GM18519 (cell line): ENCODE data around the gene PKD2L1.
A peak's percentile ranks its signal among the peaks of the same experiment; 100 is the strongest.
"Not testable (repeated sequence)": the region's sequence is repeated elsewhere in the genome, so short reads cannot be mapped to it uniquely, and the experiment has no call there.

Source experiments
- ATAC-seq: cut with Tn5 transposase; IDR thresholded peaks from one replicate; pipeline ENCODE4 v1.9.1; 2021; ENCODE audit warnings: mild to moderate bottlenecking, moderate library complexity; ENCODE audit not compliant: unreplicated experiment, low FRiP score

PKD2L1 gene

GRCh38 chr10:100334762-100335161 is 4.7 kb upstream of the PKD2L1 start:
- ATAC-seq, result no peak

GRCh38 chr10:100333661-100334440 is 3.8 kb upstream of the PKD2L1 start:
- no peak for ATAC-seq

GRCh38 chr10:100333106-100333505 is 3.1 kb upstream of the PKD2L1 start:
- no peak for ATAC-seq

- ATAC-seq, result no peak
Measured at GRCh38 chr10:100328198-100328597, 1.8 kb downstream of the PKD2L1 start.

- ATAC-seq, result no peak
Measured at GRCh38 chr10:100327718-100328009, 2.4 kb downstream of the PKD2L1 start.

GRCh38 chr10:100327007-100327717 is 2.9 kb downstream of the PKD2L1 start:
- ATAC-seq, result peak; percentile 93

- ATAC-seq, result no peak
Measured at GRCh38 chr10:100325158-100325557, 4.9 kb downstream of the PKD2L1 start.

- ATAC-seq, result no peak
Measured at GRCh38 chr10:100319707-100320402, 10.2 kb downstream of the PKD2L1 start.

GRCh38 chr10:100318207-100318606 is 11.8 kb downstream of the PKD2L1 start:
- ATAC-seq, result no peak

GRCh38 chr10:100315615-100316014 is 14.4 kb downstream of the PKD2L1 start:
- no peak for ATAC-seq

- no peak for ATAC-seq
Measured at GRCh38 chr10:100311298-100311697, 18.7 kb downstream of the PKD2L1 start.

GRCh38 chr10:100307684-100308083 is 22.3 kb downstream of the PKD2L1 start:
- no peak for ATAC-seq

- no peak for ATAC-seq
Measured at GRCh38 chr10:100306861-100307260, 23.2 kb downstream of the PKD2L1 start.

GRCh38 chr10:100304414-100304813 is 25.6 kb downstream of the PKD2L1 start:
- no peak for ATAC-seq

GRCh38 chr10:100303724-100304319 is 26.2 kb downstream of the PKD2L1 start:
- ATAC-seq, result no peak

- not testable (repeated sequence) for ATAC-seq
Measured at GRCh38 chr10:100301123-100301522, 28.9 kb downstream of the PKD2L1 start.

GRCh38 chr10:100297242-100297641 is 32.8 kb downstream of the PKD2L1 start:
- no peak for ATAC-seq

- ATAC-seq, result no peak
Measured at GRCh38 chr10:100293066-100293465, 37.0 kb downstream of the PKD2L1 start.

- not testable (repeated sequence) for ATAC-seq
Measured at GRCh38 chr10:100292300-100292699, 37.7 kb downstream of the PKD2L1 start.

GRCh38 chr10:100291356-100291755 is 38.7 kb downstream of the PKD2L1 start:
- ATAC-seq, result no peak

- no peak for ATAC-seq
Measured at GRCh38 chr10:100289641-100290040, 40.4 kb downstream of the PKD2L1 start.
